ENCODE results near the gene NRG2.

Gene NRG2

DNA sequence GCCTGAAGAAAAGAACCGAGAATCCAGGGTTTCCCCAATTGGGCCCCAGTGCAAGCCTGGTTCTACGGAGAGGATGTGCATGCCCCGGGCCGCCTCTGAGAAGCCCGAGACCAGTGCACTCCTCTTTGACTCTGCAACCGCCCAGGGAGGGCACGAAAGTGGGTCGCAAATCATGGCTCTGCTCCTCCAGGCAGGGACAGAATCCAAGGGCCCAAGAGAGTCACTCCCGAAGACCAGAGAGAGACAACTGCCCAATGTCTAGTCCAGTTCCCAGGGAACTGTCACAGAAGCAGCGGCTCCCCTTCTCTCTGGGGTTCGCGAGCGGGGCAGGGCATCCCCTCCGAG lies 139.7 kb downstream of the NRG2 start:
- no peak for DNase-seq (ENCODE audit: low read depth)

DNA sequence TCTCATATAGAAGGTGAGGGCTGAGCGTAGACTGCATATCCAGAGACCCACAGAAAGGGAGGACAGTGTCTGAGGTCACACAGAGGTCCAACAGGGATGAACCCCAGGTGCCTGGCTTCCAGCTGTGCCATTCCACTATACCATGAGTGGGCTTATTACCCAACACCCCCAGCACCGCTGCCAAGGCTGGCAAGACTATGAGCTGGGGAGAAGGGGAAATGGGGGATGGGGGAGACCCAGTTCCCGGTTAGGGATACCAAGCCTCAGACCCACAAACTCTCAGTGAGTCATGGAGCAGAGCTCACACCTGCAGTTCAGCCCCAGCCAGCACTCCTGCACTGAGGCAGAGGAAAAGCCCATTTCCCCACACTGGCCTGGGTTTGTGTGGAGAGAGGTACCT lies 141.1 kb downstream of the NRG2 start:
- no peak for DNase-seq (ENCODE audit: low read depth)

DNA sequence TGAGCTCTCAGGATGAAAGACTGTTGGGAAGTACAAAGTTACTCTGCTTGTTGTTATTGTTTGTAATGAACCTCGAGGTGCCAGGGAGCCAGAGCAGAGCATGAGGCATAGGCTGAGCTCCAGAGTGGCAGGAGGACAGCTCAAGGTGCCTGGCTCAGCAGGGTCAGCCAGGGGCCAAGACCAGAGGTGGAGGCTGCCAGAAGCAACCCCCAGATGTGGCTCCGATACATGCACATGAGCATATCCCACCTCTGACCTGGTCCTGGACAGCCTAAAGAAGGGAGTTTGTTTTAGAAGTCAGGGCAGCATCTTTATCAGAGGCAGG lies 141.9 kb downstream of the NRG2 start:
- DNase-seq (ENCODE audit: low read depth), result no peak

DNA sequence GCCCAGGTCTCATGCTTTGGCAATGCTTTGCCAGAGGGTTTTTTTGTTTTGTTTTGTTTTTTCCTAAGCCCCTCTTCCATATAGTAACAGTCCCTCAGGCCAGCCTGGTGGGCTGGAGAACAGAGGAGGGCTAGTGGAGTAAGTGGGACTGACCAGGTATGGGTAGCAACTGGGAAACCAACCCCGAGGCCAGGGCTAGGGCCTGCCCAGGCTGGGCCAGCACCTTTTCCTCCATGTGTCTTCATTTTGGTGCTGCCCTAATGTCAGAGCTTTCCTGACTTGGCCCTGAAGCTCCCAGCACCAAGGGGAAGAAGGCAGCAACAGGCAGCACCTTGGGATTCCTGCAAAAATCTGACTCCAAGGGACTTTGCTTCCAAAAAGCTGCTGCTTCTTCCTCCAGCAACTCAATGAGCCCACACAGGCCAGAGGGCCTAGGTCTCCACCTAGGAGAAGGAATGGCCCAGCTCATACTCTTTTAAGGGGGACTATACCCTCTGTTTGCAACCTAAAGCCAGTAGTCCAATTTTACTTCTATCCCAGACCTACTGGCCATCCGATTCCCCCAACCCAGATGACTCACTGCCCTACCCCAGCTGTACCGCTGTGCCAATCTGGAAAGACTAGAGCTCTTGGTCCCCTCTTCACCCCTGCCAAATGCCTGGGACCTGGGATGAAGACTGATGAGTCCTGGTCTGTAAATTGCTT lies 142.4 kb downstream of the NRG2 start:
- no peak for DNase-seq (ENCODE audit: low read depth)

DNA sequence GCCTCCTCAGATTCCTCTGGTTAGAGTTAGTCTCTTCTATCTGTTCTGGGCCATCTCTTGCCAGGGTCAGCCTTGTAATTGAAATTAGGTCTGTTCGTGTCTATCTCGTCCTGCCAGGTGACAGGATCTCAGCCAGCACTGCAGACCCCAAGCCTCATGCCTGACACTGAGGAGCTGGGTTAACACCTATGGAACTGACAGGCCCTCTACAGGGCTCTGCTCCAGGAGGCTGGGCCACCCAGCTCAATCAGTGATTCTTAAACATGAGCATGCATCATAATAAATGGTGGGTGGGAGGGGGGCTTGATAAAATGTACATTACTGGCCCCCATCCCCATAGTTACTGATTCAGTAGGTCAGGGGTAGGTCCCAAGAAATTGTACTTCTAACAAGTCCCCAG lies 144.1 kb downstream of the NRG2 start:
- DNase-seq (ENCODE audit: low read depth), result no peak

DNA sequence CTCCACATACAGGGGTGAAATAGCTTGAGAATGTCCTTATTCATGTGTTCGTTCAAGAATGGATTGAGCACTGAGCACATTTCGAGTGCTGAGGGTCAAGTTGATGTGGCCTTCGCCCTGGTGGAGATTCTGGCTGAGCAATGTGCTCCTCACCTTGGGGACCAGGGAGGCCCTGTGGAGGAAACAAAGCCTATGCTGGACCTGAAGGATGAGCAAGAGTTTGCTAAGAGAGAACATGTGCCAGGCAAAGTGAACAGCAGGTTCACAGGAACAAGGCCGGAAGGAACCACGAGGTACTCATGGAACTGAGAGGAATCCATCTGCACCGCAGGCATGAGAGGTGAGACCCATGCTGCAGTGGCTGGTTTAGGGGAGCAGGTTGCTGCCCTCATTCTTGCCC lies 145.1 kb downstream of the NRG2 start:
- DNase-seq (ENCODE audit: low read depth), result no peak

DNA sequence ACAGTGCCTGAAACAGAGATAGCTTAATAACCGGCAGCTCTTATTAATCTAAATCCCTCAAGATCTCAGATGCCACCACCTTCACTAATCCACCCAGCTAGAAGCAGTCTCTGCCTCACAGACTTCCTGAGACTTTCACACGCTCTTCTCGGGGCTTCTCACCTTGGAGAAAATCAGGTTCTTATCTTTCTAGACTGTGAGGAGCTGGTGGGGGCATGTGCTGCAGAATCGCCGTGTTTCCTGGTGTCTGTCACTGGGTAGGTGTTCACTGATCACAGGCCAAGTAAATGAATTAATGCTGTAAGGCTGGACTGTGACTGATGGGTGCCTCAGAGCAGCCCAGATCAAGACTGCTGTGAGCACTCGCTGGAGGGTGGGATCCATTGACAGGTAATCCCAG lies 145.8 kb downstream of the NRG2 start:
- no peak for DNase-seq (ENCODE audit: low read depth)

DNA sequence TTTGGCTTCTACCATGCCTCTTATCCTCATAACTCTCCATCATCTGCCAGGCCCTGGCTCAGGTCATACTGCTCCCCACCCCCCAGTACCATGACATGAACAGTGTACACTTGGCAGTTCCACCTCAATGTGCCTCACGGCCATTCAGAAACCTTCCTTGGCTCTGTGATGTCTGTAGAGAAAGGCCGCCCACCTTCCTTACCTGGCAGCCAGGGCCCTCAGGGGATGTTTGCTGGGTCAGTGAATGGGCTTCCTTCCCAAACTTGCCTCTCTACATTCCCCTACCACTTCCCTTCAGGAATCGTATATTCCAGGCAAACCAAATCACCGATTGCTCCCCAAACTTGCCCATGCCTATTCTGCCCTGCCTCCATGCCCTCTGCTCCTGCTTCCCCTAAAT lies 146.4 kb downstream of the NRG2 start:
- no peak for DNase-seq (ENCODE audit: low read depth)

DNA sequence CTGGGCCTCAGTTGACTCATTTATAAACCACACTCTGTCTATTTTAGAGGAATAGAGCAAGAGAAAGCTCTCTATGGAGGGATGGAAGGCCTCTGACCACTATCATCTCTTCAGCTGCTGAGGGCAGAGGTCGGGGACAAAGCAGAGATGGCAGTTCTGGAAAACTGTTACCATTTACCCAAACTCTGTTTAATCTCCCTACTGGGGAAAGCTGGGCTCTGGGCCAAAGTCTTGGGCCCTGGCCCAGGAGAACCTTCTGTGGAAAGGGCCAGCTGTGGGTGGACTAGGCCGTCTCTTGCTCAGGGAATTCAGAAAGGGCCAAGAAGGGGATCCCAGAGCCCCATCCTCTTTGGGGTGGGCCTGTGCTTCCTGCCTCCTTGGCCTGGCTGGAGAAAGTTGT lies 147.5 kb downstream of the NRG2 start:
- DNase-seq (ENCODE audit: low read depth), result no peak

DNA sequence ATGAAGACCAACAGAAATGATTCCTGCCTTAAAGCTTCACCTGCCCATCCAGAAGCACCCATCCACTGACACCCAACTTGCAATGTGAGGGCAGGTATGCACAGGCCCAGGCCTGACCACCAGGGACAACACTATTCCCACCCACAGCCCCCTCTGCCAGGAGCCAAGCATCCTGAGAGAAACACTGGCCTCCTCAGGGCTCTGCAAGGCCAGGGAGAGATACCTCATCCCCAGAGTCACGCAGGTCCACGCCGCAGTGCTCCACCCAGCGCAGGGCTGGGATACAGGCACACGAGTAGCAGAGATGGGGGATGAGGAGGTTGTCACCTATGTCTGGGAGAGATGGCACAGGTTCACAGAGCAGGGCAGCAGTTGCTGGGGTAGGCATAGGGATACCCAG lies 148.1 kb downstream of the NRG2 start:
- DNase-seq (ENCODE audit: low read depth), result no peak

DNA sequence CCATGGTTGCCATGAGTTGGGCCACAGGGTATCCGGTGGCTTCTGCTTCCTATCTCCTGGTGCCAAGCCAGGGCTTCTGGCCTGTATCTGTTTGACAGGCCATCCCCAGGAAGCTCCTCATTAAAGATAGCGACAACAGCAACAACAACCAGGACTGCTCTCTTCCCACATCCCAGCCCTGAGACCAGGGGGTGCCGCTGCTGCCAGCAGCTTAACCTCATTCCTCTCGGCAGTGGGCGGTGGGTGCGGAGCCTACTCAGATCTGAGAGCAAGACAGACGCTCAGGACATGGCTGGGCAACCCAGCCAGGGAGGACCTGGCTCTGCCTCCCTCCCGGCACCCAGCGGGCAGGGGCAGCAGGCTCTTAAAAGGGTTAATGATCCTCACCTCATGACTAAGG lies 149.2 kb downstream of the NRG2 start:
- DNase-seq (ENCODE audit: low read depth), result no peak

DNA sequence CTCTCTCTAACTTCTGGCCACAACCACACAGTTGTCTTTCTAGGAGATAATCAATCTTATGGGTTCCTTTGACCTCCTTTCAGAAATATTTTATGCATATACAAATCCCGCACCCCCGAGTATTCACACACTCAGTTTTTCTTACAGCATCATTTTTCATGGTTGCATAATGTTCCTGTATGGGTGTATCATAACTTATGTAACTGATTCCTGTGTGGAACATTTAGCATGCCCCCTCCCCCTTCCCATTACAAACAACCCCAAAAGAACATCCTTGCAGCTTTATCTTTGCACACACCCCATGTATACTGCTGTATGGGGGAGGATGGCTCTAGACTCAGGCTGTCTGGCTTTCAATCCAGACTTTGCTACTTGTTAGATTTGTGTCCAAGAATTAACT lies 153.7 kb downstream of the NRG2 start:
- DNase-seq (ENCODE audit: low read depth), result no peak

DNA sequence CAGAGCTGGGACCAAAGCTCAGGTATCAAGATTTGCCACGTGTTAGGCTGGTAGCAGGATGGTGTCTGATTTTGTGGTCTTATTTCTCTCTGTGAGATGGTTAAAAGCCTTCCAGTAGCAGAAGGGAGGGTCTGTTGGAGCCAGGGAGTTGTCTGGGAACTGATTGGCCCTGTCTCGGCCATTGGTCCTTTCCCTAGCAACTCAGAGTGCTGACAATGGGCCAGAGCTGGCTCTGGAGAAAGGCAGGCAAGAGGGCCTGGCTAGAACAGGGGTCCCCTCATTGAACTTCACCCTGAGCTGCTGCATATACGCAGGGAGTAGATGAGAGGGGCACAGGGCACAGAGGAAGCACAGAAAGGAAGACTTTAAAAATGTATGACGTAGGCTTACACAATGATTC lies 154.7 kb downstream of the NRG2 start:
- DNase-seq (ENCODE audit: low read depth), result no peak

DNA sequence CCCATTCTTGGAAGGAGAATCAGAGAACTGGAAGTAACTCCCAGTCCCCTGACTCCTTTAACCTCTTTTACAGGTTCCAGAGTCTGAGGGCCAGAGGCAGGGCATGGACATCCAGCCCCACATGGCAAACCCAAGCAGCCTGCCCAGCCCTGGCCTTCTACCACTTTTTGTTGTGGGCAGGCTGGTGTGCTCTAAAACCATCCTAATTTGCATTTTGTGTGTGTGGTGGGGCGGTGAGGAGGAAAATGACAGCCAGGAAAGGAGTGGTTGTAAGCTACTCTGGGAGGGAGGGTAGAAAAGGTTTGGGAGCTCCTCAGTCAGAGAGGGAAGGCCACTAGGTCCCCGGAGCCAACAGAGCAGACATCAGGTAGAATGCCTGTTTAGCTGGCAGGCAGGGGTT lies 156.9 kb downstream of the NRG2 start:
- DNase-seq (ENCODE audit: low read depth), result no peak

DNA sequence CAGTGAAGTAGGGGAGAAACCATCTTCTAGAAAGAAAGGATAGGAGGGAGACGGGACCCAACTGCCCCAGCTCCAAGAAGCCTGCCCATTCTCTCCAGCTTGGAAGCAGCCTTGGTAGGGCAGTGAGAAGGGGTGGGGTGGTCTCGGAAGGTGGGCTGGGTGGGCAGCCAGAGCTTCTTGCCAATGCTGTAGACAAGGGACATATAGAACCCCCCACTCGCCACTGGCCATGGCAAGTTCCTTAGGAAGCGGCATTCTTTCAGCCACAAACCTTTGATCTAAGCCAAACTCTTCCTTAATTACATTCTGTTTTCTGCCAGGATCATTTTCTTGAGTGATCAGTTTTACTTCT lies 157.3 kb downstream of the NRG2 start:
- DNase-seq (ENCODE audit: low read depth), result no peak

DNA sequence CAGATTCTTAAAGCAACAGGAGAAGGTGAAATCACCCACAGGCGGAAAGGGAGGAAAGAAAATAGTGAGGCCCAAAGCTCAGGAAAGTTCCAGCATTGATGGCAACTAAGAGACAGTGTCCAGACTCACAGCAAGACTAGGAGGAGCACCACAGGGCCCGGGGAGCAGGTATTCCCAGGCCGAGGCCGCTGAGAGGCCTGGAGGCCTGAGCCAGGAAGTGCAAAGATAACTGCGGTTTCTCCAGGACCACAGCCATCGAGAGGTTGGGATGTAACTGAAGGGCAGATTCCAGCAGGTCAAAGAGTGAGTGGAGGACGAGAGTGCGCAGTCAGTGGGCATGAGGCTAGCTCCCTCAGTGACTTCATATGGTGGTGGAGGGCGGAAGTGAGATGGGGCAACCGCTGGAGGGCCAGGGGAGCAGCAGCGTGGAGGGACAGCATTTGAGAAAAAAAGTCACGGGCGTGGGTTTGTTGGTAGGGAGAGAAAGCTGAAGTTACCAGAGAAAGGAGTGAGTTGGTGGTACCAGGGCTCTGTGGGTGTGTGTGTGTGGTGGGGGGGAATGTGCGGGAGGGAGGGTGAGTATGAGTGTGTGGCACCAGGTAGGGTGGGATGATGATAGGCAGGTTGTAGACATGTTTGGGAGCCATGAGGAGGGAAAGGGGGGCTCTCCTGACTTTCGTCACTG lies 157.8 kb downstream of the NRG2 start:
- DNase-seq (ENCODE audit: low read depth), result no peak

DNA sequence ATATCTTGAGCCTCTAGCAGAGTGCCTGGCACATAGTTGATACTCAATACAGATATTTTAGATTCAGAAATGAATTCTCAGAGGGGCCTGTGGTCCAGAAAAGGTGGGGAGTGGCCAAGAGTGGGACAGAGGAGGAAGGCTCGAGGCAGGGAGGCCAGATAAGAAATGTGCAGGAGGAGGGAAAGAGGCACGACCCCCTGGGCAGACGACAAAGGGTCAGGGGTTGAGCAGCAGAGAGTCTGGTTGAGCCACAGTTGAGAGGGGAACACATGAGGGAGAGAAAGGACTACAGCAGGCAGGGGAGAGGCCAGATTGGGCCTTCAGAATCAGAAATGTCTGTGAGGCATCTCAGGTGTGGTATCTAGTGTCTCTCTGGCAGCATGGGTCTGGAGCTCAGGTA lies 158.4 kb downstream of the NRG2 start:
- DNase-seq (ENCODE audit: low read depth), result no peak

DNA sequence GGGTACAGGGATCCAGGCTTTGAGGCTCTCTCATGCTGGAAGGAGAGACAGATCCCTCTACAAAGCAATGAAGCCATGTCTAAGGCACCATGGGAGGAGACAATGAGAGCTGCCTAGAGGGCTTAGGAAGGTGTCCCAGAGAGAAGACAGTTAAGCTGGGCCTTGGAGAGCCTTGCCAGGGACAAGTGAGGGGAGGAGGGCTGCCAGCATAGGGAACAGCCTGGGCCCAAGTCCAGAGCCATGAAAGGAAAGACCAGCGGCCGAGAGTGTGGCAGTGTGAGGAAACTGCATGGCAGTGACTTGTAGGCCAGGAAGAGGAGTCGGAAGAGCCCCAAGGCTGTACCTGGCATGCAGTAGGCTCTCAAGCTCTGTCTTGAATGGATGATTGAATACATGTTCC lies 159.0 kb downstream of the NRG2 start:
- DNase-seq (ENCODE audit: low read depth), result no peak

DNA sequence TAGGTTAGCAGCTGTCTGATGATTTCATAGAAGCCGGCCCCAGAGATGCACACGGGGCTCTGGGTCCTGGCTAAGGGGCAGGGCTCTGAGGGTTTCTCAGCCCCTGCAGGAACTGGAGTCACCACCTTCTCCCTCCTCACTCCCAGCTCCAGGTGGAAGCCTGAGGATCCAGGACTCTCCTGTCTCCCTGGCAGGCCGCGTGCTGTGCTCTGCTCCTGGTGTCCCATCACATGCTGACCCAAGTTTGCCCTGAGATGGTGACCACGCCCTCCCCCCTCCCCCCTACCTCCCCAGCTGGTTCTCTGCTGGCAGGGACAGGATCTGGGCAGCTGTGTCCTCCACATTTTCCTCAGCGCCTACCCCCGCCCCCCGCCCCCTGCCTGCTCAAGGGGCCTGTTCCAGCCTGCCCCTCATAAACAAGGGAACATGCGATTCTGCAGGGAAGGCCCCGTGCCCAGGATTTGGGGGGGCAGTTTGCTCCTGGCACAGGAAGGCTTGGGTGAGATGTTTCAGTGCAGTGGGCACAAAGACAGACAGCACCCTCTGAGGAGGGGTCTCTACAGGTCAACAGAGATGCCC lies 160.0 kb downstream of the NRG2 start:
- no peak for DNase-seq (ENCODE audit: low read depth)

DNA sequence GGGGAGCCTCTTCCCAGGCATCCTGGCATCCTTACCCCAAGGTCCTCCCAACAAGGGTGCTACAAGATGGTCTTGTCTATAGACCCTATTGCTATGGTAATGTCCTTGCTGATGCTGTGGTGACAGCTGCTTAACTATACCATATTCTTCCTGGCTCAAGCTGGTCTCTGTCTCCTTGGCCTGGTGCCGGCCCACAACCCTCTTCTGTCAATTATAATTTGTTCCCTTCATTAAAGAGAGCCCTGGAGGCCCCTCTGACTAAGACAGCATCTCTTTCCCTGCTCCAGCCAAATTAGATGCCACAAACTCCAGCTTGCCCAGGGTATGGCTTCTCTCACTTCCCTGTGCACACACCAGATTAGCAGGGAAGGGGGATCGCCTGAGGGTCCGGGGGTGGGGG lies 160.8 kb downstream of the NRG2 start:
- no peak for DNase-seq (ENCODE audit: low read depth)

DNA sequence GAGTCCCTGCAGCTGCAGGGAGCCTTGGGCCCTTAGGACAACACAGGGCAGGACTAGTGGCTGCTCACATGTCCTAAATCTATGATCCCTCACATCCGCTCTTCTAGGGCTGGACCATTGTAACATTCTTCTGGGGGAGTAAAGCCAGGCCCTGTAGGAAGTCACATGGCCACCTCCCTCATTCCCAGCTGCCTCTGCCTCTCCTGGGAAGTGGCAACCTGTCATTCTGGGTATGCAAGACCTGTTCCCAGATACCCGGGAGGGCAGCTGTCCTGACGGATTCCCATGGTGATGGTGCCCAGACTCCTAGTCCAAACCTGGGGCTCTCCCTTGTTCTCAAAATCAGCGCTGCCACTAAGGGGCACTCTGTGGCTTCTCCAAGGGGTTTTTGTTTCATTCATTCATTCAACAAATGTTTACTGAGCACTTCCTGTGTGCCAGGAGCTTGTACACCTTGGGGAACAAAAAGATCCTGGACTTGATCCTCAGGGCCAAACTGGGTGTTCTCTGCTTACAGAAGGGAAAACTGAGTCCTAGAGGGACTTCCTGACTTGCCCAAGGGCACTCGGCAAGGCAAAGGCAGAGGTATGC lies 161.9 kb downstream of the NRG2 start:
- no peak for DNase-seq (ENCODE audit: low read depth)

DNA sequence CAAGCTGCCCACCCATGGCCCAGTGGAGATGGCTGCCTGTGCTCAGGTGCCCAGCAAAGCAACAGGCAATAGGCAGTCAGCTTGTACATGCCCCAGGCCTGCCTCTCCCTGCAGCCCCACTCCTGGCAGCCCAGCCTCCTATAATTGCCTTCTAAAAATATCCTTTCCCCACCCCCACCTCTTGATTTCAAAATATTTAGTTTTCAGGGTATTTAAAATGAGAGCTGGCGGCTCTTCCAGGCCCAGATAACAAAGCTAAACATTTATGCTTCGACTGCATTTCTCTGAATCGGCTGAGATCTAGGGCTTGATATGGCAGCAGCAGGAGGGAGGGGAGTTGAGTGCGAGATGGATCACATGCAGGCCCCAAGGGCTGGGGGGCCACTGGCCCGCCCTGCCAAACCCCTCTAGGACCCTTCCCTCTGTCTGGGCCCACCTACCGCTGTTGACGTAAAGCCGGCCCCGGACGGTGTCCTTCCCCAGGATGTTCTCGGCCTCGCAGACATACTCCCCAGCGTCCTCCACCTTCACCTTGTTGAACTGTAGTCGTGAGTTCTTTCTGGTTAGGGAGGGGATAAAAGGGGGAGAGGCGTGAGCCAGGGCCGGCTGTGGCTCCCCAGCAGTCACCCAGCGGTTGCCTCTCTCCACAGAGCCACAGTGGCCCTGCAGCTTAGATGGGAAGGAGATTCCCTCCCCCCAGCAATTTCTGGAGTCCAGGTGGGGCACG lies 162.5 kb downstream of the NRG2 start:
- DNase-seq (ENCODE audit: low read depth), result no peak

DNA sequence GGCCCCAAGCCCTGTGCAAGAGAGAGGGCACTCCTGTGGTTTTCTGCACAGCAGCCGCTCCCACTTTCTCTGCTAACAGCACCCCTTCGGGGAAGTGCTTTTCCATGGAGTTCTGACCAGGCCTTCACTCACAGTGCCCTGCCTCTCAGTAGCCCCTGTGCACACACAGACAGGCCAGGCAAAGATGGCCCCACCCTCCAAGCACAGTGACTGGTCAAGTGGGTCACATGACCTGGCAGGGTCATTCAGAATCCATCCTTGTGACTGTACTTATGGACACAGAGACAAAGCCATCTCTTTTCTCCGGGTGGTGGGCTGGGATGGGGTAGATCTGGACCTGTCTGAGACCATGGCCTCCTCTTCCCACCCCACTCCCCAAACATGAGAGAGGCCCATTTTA lies 165.0 kb downstream of the NRG2 start:
- DNase-seq (ENCODE audit: low read depth), result no peak

Measured in fibroblast of the conjunctiva (primary cell).